Esophagus (tissue), 2 donors: ENCODE results near the gene RNF19B. TPM values are rescaled to one million over a fixed set of nuclear protein-coding genes. Genes with fewer than 3 reads are reported as not detected.
"Not testable (repeated sequence)": the region's sequence is repeated elsewhere in the genome, so short reads cannot be mapped to it uniquely, and the experiment has no call there.

Experiments used
- H3K27ac ChIP-seq, 2 donors: one replicate each; pipeline ENCODE4 v1.5.1; 2013; ENCODE audit warnings: low read depth in 2 of 2, mild to moderate bottlenecking in 2 of 2, inconsistent platforms in 1 of 2, low read length in 1 of 2, moderate library complexity in 1 of 2
- H3K27me3 ChIP-seq, 2 donors: one replicate each; pipeline ENCODE4 v1.6.1; 2013; ENCODE audit warnings: low read length in 2 of 2, control low read depth in 1 of 2, mild to moderate bottlenecking in 1 of 2; ENCODE audit not compliant: insufficient read depth in 2 of 2, control insufficient read depth in 1 of 2
- H3K36me3 ChIP-seq, 2 donors: one replicate each; pipeline ENCODE4 v1.6.1; 2013; ENCODE audit warnings: low read length in 1 of 2; ENCODE audit not compliant: control insufficient read depth in 2 of 2, insufficient read depth in 2 of 2
- H3K4me1 ChIP-seq, 2 donors: one replicate each; pipeline ENCODE4 v1.6.1; 2013; ENCODE audit warnings: low read length in 1 of 2; ENCODE audit not compliant: control insufficient read depth in 2 of 2, insufficient read depth in 2 of 2
- H3K4me3 ChIP-seq, 2 donors: one replicate each; pipeline ENCODE4 v1.5.1; 2013; ENCODE audit warnings: low read length in 2 of 2, mild to moderate bottlenecking in 2 of 2, low read depth in 1 of 2, moderate library complexity in 1 of 2
- H3K9me3 ChIP-seq, 2 donors: one replicate each; pipeline ENCODE4 v1.6.1; 2013; ENCODE audit warnings: mild to moderate bottlenecking in 2 of 2, low read depth in 1 of 2, low read length in 1 of 2, moderate library complexity in 1 of 2; ENCODE audit not compliant: control insufficient read depth in 2 of 2, insufficient read depth in 1 of 2
- WGBS, 2 donors: extraction: QIAGEN DNeasy Blood & Tissue Kit; methylation state at CpG; one replicate each; pipeline ENCODE4 v1.1.7; 2013; 5-methylcytosine and 5-hydroxymethylcytosine counted together
- polyA plus RNA-seq, 2 donors: library from polyadenylated mRNA; stranded (reverse); fragments of 200-250 nt; gene quantifications; one replicate each; pipeline ENCODE4 v1.2.3, GENCODE V29; 2013
- donor health status: healthy with polysubstance abuse.
- donor health status: Bipolar disorder and iron deficiency.

RNF19B gene
- polyA plus RNA-seq, 2 donors, result 10.7 to 19.9 TPM

GRCh38 chr1:32984455-32985171 is 20.0 kb upstream of the RNF19B start:
- WGBS, 2 donors, result 71 to 76% methylated on average over 1 of the region's 1 CpG
- peaks cover 2 to 10% of the 10 kb centered on the region in 2 donors for H3K4me1 ChIP-seq
- H3K27me3 ChIP-seq, result no peaks in the 10 kb centered on the region
- no peaks in the 10 kb centered on the region for H3K36me3 ChIP-seq
- H3K9me3 ChIP-seq, result no peaks in the 10 kb centered on the region
- no peak overlapping the region for H3K27ac ChIP-seq
- H3K4me3 ChIP-seq, result no peak overlapping the region

- no peak overlapping the region for H3K27ac ChIP-seq
- no peaks in the 10 kb centered on the region for H3K9me3 ChIP-seq
- 74 to 80% methylated on average over 4 of the region's 4 CpGs for WGBS, 2 donors
- H3K4me1 ChIP-seq, result peaks cover 2 to 8% of the 10 kb centered on the region in 2 donors
- H3K4me3 ChIP-seq, result no peak overlapping the region
- no peaks in the 10 kb centered on the region for H3K27me3 ChIP-seq
- no peaks in the 10 kb centered on the region for H3K36me3 ChIP-seq
Observed at GRCh38 chr1:32984090-32984454, 19.5 kb upstream of the RNF19B start.

GRCh38 chr1:32983020-32983419 is 18.4 kb upstream of the RNF19B start:
- Histone ChIP-seq H3K9me3 (no peaks in the 10 kb centered on the region), H3K27ac (no peak overlapping the region), H3K27me3 (no peaks in the 10 kb centered on the region), H3K4me1 (peaks cover 2 to 6% of the 10 kb centered on the region in 2 donors), H3K36me3 (no peaks in the 10 kb centered on the region), H3K4me3 (no peak overlapping the region)
- WGBS, 2 donors, result 78 to 85% methylated on average over 3 of the region's 3 CpGs

GRCh38 chr1:32981003-32981901 is 16.6 kb upstream of the RNF19B start:
- H3K9me3 ChIP-seq, result no peaks in the 10 kb centered on the region
- H3K4me1 ChIP-seq, result peaks cover 0 to 2% of the 10 kb centered on the region in 2 donors
- 21 to 25% methylated on average over 8 of the region's 8 CpGs for WGBS, 2 donors
- peak overlapping the region; percentile 61 to 85 for H3K27ac ChIP-seq
- no peak overlapping the region for H3K4me3 ChIP-seq
- H3K36me3 ChIP-seq, result no peaks in the 10 kb centered on the region
- no peaks in the 10 kb centered on the region for H3K27me3 ChIP-seq

- H3K9me3 ChIP-seq, result no peaks in the 10 kb centered on the region
- H3K36me3 ChIP-seq, result no peaks in the 10 kb centered on the region
- peak overlapping the region in 1 of 2 donors; percentile 61 for H3K27ac ChIP-seq
- H3K4me3 ChIP-seq, result no peak overlapping the region
- WGBS, 2 donors, result 92 to 94% methylated on average over 10 of the region's 10 CpGs
- no peaks in the 10 kb centered on the region for H3K27me3 ChIP-seq
- peaks cover 0 to 2% of the 10 kb centered on the region in 2 donors for H3K4me1 ChIP-seq
Observed at GRCh38 chr1:32980080-32980479, 15.5 kb upstream of the RNF19B start.

GRCh38 chr1:32978854-32979253 is 14.2 kb upstream of the RNF19B start:
- no peaks in the 10 kb centered on the region for H3K27me3 ChIP-seq
- peaks cover 0 to 2% of the 10 kb centered on the region in 2 donors for H3K4me1 ChIP-seq
- no peaks in the 10 kb centered on the region for H3K9me3 ChIP-seq

GRCh38 chr1:32977546-32978087 is 13.0 kb upstream of the RNF19B start:
- 77 to 87% methylated on average over 4 of the region's 4 CpGs for WGBS, 2 donors
- Histone ChIP-seq H3K9me3 (no peaks in the 10 kb centered on the region), H3K27ac (no peak overlapping the region)

More at GRCh38 chr1:32978854-32979253, 14.2 kb upstream of the RNF19B start:
- Histone ChIP-seq H3K27ac (no peak overlapping the region), H3K4me3 (no peak overlapping the region), H3K36me3 (no peaks in the 10 kb centered on the region)
- 93 to 96% methylated on average over 4 of the region's 4 CpGs for WGBS, 2 donors

GRCh38 chr1:32975055-32975454 is 10.4 kb upstream of the RNF19B start:
- WGBS, 2 donors, result 82 to 97% methylated on average over 19 to 22 of the region's 30 CpGs
- H3K36me3 ChIP-seq, H3K27ac ChIP-seq, H3K27me3 ChIP-seq, H3K4me3 ChIP-seq, H3K9me3 ChIP-seq, H3K4me1 ChIP-seq: not testable (repeated sequence)

More at GRCh38 chr1:32977546-32978087, 13.0 kb upstream of the RNF19B start:
- H3K4me3 ChIP-seq, result no peak overlapping the region
- no peaks in the 10 kb centered on the region for H3K27me3 ChIP-seq
- no peaks in the 10 kb centered on the region for H3K36me3 ChIP-seq
- H3K4me1 ChIP-seq, result peaks cover 2 to 6% of the 10 kb centered on the region in 2 donors

- H3K36me3 ChIP-seq, H3K27ac ChIP-seq, H3K9me3 ChIP-seq, H3K4me1 ChIP-seq, H3K27me3 ChIP-seq: not testable (repeated sequence)
- peak overlapping the region in 1 of 2 donors; percentile 38 for H3K4me3 ChIP-seq
- WGBS, 2 donors, result 47 to 63% methylated on average over 4 of the region's 6 CpGs
Observed at GRCh38 chr1:32973458-32973857, 8.8 kb upstream of the RNF19B start.
